Testis (tissue), 2 donors: Measurements from ENCODE around the gene SDHAF2.

Experiments used
- CTCF ChIP-seq, 3 experiments: fragments of 450-650 bp in 2 of 3; fragments of 200-600 bp in 1 of 3; sonication (generic) in 1 of 3; IDR thresholded peaks; one replicate each; pipeline ENCODE4 v1.5.1; 2016 to 2019; ENCODE audit warnings: antibody characterized with exemption in 3 of 3, mild to moderate bottlenecking in 2 of 3, moderate library complexity in 1 of 3
- POLR2A ChIP-seq: fragments of 450-650 bp; IDR thresholded peaks from one replicate; pipeline ENCODE4 v1.6.1; 2017; ENCODE audit warnings: antibody characterized with exemption, mild to moderate bottlenecking, moderate library complexity

DNA sequence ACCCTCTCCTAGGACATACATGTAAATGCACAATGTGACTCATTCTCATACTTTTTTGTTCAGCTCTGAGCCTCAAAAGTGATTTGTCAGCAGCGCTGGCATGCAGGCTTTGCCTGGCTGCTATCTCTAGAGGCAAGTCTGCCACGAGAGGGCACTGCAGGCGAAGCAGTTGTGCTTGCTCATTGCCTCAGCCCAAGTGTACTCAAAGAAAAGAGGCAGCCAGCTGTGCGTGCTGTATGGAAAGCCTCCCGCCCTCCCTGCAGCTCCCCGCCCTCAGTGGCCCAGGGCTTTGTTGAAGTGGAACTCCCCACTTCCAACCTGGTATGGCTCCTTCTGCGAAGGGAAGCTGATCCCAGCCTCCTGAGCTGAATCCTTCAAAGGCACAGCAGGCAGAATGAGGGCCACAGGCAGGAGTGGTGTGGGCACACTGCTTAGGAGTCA lies 16.3 kb downstream of the SDHAF2 start:
- no peak for TF ChIP-seq POLR2A
- TF ChIP-seq CTCF (IDR thresholded peaks at IDR 0.05) = peak; percentile 64 to 75 (median 70)
